Posterior cingulate gyrus (tissue), 11 donors: ENCODE measurements around the gene FBXO44.
A peak's percentile ranks its signal among the peaks of the same experiment; 100 is the strongest.

Experiments
- DNase-seq, 10 donors: peaks; one replicate each; pipeline versions ENCODE4 v3.0.0 to v3.0.0-alpha.2; 2020 to 2021; ENCODE audit warnings: mixed read lengths in 3 of 10
- intact Hi-C: fragments of 100-400 bp; cut with DNase I; formaldehyde crosslinking; loops from one replicate; pipeline ENCODE4 v1.15.1; 2023

Gene FBXO44

DNA sequence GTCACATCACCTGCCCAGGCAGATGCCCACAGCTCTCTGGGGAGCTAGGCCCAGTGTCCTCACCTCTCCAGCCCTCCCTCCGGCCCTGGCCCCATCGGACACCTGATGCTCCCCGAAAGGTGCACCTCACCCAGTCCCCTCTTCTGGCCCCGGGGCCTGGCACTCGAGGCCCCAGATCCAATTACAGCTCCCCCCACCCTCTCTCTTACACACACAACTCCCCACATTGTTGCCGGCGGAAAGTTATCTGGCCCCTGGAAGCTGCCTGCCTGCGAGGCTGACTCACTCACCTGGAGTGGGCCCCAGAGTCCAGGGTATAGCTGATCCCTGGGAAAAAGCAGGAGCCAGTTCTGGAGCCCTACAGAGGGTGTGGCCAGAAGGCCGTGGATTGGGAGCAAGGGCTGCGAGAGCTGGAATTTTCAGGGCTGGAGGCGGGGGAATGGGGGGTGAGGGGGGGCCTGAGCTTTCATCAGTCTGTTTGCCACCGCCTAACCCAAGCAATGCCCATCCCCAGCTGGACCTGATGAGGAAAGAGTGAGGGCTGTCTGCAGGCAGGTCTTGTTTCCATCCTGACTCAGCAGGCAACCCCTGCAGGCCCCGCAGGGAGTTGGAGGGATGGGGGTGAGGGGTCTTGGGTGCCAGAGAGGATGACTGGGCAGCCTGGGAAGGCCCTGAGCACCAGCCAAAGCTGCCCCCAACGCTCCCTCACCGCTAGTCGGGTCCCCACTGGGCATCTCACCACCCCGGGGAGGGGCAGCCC, 1.4 kb upstream of the FBXO44 start:
- no peak for DNase-seq
- intact Hi-C loops: loop anchor here (10.0 kb wide), 1 partner anchor 152 kb away; the partner anchor contains the start of genes CLCN6 and MTHFR

DNA sequence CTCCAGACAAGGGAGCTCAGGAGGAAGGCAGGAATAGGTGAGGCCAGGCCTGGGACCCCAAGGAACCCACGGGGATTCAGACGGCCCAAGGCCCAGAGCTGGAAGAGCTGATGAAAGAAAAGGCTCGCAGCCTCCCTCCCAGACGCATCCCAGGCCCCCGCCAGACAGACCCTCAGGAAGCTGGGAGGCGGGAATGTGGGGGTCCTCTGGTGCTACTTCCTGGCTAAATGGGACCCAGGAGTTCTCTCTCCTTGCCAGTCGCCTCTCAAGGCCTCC, 878 bp upstream of the FBXO44 start:
- intact Hi-C loops: loop anchor here (10.0 kb wide), 1 partner anchor 151 kb away; the partner anchor contains the start of genes CLCN6 and MTHFR
- no peak for DNase-seq

DNA sequence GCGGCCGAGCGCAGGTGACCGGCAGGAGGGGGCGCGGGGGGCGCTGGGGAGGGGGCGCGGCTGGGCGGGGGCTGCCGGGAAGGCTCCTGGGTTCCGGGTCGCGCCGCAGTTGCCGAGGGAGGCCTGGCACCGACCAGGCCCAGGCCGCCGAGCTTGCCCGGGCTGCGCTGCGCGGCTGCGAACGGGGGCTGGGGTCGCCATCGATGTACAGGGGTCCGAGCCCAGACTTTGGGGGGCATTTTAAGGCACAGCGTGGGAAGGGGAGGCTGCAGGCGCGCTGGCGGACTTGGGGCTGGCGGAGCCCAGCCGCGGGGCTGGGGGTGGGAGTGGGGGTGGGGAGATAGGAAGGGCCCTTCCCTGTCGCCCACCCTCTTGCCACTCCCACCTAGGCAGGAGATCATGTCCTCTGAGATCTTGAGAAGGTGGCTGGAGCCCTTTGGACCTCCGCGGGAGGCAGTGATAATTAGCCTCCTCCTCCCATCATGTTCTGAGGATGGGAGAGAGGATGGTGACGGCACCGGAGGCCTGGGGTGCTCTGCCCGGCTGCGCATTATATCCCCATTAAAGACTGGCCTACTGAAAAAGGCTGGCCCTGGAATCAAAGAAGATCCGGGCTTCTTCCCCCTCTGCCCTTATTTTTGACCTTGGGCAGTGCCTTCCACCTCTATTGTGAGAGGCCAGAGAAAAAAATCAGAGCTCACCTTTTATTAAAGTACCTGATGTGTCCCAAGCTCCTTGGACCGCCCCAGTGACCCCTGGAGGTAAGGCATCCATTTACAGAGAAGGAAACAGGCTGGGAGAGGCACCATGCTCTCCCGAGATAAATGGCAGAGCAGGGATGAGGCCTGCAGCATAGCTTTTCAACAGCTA, 497 bp downstream of the FBXO44 start:
- no peak for DNase-seq
- intact Hi-C loops: loop anchor here (10.0 kb wide), 1 partner anchor 150 kb away; the partner anchor contains the start of genes CLCN6 and MTHFR

DNA sequence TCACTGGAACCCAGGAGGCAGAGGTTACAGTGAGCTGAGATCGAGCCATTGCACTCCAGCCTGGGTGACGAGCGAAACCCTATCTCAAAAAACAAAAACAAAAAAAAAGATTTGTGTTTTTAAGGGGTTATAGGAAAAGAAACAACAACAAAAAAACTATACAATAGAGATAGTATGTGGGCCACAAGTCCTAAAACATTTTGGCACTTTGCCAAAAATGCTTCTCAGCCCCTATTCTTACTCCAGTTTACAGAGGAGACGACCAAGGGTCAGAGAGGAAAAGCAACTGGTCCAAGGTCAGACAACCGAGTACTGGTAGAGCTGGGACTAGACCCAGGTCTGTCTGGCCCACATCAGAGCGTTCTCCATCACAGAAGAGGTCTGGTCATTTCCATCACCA, 3.0 kb downstream of the FBXO44 start:
- intact Hi-C loops: loop anchor here (10.0 kb wide), 1 partner anchor 147 kb away; the partner anchor contains the start of genes CLCN6 and MTHFR
- no peak for DNase-seq

DNA sequence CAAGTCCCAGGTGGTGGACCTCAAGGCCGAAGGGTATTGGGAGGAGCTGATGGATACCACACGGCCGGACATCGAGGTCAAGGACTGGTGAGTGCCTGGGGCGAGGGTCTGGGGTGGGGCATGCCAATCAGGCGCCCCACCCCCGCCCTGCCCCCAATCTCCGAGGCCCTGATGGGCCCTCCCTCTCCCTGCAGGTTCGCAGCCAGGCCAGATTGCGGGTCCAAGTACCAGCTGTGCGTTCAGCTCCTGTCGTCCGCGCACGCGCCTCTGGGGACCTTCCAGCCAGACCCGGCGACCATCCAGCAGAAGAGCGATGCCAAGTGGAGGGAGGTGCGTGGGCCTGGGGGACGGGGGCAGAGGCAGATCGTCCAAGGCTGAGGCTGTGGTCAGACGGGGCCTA, 3.9 kb downstream of the FBXO44 start:
- intact Hi-C loops: loop anchor here (10.0 kb wide), 1 partner anchor 146 kb away; the partner anchor contains the start of genes CLCN6 and MTHFR

DNA sequence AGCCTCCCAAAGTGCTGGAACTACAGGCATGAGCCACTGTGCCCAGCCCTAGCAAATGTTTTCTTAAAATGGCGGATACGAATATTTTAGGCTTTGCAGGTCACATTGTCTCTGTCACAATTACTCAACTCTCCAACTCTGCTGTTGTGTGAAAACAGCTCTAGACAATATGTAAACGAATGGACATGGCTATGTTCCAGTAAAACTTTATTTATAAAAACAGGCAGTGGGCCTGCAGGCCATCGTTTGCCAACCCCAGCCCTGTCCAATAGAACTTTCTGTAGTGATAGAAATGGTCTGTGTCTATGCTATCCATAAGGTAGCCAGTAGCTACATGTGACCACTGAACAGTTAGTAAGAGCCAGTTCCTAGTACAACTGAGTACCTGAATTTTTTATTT, 5.1 kb downstream of the FBXO44 start:
- no peak for DNase-seq
- intact Hi-C loops: loop anchor here (10.0 kb wide), 1 partner anchor 145 kb away; the partner anchor contains the start of genes CLCN6 and MTHFR

More for the DNA sequence above, 3.9 kb downstream of the FBXO44 start:
- no peak for DNase-seq

DNA sequence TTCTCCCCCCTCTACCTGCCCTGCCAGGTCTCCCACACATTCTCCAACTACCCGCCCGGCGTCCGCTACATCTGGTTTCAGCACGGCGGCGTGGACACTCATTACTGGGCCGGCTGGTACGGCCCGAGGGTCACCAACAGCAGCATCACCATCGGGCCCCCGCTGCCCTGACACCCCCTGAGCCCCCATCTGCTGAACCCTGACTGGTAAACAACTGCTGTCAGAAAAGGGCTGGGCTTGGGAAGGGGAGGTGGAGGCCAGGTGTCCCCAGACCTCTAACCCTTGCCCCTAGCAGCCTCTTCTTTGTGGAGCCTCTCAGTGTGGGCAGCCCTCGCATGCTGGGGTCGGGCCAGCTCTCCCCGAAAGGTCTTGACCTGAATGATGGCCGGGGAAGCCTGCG, 6.4 kb downstream of the FBXO44 start:
- intact Hi-C loops: no loop called here
- no peak for DNase-seq

DNA sequence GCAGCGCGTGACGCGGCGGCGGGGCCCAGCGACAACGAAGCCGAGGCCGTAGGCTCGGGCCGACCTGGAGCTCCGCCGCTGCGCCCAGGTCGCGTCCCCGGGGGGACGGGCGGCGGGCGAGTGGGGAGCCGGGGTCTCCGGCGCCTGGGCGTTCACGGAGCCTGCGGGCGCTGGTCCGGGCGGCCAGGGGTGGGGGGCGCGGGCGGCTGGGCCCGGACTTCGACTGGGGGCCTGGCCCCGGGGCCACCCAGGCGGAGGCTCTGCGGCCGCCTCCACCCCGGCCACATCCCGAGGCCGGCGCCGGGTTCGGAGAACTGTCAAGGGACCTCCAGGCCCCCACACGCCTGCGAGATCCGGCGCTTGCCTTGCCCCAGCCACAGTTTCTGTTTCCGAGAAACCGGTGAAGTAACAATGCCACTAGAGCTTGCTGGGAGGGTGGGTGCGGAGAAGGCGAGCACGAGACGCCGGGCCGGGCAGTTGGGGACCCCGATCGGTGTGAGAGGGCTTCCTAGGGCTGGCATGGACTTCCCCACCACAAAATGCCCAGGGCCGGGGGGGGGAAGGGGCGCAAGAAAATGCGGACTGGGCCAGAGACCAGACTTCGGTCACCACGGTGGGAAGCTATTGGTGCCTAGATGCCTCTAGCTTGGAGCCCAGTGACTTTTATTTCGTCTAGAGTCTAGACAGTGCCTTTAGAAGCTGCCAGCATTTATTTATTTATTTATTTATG, 9.8 kb downstream of the FBXO44 start:
- peak in 2 of 10 donors; percentile 89 for DNase-seq
- intact Hi-C loops: no loop called here

DNA sequence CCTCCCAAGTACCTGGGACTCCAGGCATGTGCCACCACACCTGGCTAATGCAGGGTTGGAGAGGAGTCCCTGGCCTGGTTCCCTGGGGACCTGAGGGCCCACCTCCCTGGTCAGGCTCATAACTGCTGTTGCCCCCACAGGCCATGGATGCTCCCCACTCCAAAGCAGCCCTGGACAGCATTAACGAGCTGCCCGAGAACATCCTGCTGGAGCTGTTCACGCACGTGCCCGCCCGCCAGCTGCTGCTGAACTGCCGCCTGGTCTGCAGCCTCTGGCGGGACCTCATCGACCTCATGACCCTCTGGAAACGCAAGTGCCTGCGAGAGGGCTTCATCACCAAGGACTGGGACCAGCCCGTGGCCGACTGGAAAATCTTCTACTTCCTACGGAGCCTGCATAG, 13.8 kb downstream of the FBXO44 start:
- peak in 1 of 10 donors; percentile 63 for DNase-seq
- intact Hi-C loops: no loop called here

DNA sequence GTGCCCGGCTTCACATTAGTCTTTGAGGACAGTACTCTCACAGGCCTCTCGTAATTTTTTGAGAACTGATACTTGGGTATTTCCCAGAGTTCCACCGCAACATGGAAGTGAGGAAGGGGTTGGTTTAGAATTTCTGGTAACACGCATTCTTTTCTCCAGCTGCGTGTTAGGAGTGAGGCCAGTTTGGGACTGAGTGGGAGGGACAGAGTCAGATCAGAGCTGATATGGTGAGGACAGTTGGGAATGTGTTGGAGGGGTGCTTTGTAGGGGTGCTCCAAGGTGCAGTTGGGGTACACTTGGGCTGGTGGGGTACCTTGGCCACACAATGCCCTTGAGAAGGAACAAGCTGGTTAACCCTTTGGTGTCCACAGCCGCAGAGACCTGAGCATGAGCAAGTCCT, 16.1 kb downstream of the FBXO44 start:
- intact Hi-C loops: no loop called here
- no peak for DNase-seq

DNA sequence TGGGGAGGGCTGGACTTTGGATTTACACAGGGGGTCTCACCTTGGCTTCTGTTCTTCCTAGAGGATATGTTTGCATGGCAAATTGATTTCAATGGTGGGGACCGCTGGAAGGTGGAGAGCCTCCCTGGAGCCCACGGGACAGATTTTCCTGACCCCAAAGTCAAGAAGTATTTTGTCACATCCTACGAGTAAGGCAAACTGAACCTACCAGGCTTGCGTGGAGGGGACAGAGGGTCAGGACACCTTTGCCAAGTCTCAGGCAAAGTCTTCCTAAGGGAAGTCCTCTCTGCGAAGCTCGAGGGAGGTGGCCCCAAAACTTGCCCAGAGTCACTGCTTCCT, 16.5 kb downstream of the FBXO44 start:
- intact Hi-C loops: no loop called here
- no peak for DNase-seq

DNA sequence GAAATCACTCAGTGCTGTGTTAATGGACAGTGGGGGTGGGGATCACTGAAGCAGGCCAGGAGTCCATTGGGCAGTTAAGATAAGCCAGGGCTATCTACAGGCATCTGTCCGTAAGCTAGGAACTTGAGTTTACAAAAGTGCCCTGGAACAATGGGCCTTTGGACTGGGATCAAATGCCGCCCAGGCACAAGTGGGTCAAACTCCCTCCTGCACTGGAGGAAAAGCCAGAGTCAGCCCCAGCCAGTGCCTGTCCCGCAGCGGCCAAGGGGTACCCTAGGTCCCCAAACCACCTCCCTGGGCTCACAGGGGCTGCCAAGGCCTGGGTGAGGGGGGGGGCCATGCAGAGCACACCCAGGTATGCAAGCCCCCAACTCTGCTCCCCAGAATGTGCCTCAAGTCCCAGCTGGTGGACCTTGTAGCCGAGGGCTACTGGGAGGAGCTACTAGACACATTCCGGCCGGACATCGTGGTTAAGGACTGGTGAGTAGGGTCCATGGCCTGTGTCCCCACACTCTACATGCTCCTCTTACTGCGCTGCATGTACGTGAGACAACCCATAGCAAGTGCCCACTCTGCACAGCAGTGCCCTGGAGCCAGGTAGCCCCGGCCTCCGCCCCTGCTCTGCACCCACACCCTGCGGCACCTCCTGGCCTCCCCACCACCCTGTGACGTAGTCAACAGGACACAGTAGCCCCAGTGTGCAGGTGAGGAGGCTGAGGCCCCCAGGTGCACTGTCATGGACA, 17.0 kb downstream of the FBXO44 start:
- intact Hi-C loops: no loop called here
- no peak for DNase-seq

DNA sequence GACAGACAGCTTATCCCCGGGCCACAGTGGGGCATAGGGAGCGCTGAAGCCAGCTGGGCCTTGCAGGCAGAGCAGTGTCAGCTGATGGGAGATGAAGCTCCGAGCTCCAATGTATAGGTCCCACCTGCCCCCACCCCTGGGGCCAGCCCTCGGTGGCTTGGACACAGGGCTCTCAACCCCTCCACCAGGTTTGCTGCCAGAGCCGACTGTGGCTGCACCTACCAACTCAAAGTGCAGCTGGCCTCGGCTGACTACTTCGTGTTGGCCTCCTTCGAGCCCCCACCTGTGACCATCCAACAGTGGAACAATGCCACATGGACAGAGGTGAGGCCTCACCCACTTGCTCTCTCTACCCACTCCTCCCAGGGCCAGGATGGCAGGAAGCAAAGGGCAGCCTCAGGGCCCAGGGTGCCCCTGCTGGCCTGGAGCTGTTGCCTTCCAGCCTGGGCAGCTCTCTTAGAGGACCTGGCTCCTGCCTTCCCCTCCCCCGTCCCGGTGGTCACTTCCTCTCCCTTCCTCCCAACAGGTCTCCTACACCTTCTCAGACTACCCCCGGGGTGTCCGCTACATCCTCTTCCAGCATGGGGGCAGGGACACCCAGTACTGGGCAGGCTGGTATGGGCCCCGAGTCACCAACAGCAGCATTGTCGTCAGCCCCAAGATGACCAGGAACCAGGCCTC, 18.6 kb downstream of the FBXO44 start:
- peak in 1 of 10 donors; percentile 48 for DNase-seq
- intact Hi-C loops: no loop called here

DNA sequence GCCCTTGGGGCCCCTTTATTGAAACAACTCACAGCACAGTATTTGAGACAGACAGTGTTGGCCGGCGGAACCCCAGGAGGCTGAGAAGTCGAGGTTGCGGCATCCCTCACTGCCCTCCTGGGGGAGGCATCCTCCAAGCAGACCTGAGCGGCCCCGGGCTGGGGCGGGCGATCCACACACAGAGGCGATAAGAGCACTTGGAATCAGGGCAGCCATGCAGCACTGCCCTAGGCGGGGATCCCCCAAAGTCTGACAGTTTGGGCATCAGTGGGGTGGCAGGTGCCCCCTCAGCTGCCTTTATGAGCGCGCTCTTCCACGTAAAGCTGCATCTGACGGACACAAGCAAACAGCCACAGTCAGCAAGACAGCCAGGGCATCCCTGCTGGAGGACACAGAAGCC, 19.8 kb downstream of the FBXO44 start:
- intact Hi-C loops: no loop called here
- DNase-seq: peak in 1 of 10 donors; percentile 24

DNA sequence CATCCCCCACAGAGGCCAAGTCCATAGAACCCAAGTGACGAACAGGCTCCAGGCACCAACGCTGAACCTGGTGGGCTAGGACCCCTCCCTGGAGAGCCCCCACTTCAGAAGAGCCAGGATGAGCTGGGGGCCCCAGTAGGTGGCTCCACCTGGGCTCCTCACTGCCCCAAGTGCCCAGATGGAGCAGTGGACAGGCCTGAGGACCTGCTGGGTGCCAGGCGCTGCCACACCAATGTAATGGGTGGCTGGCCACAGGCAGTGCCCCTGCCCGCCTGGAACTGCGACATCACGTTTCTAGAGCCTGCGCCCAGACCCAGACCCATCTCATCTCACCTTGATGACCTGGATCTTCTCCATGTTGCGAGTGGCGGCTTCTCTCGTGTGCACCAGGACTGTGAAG, 20.6 kb downstream of the FBXO44 start:
- intact Hi-C loops: no loop called here
- DNase-seq: peak in 1 of 10 donors; percentile 28

DNA sequence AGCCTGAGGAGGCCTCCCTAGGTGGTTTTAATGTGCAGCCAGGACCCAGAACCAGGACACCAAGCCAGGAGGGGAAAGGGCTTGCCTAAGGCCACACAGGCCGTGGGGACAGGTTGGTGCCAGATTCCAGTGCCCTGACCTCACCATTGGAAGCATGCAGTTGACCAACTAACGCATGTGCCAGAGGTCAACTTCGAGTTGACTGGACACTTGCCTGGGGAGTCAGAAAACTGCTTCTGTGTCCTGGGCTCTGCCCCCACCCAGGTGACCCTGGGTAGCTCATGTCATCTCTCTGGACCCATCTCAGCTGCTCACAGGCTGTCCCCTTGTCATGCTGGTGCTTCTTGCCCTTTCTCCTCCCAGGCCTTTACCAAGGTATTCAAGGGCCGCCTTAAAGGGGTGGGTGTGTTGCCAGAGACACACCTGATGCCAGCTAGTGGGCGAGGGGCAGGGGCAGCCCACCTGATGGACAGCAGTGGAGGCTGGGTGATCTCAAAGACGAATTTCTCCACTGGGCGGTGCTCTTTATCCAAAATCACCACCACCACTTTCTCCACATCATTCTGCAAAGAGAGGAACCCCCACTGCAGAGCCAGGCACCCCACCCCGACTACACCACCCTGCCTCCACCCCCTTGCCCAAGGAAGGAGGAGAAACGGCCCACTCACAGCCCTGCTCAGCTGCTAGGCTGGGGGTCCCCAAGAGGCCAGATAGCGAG, 21.9 kb downstream of the FBXO44 start:
- intact Hi-C loops: loop anchor here (1.0 kb wide), 1 partner anchor 44 kb away; no protein-coding TSS in a partner anchor
- DNase-seq: peak in 1 of 10 donors; percentile 11

DNA sequence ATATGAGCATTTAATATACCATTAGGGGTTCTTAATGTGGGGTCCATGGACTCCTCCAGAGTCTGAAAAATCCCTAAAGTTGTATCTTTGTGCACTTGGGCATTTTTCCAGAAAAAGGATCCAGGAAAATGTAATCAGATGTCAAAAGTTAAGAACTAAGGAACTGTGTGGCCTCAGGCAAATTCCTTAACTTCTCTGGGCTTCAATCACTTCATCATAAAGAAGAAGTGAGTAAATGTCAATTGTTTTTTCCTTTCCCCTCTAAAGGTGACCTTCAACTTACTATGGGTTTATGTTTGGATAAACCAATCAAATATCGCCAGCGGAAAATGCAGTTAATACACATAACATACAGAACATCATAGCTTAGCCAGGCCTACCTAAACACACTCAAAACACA, 23.8 kb downstream of the FBXO44 start:
- intact Hi-C loops: no loop called here
- DNase-seq: no peak

DNA sequence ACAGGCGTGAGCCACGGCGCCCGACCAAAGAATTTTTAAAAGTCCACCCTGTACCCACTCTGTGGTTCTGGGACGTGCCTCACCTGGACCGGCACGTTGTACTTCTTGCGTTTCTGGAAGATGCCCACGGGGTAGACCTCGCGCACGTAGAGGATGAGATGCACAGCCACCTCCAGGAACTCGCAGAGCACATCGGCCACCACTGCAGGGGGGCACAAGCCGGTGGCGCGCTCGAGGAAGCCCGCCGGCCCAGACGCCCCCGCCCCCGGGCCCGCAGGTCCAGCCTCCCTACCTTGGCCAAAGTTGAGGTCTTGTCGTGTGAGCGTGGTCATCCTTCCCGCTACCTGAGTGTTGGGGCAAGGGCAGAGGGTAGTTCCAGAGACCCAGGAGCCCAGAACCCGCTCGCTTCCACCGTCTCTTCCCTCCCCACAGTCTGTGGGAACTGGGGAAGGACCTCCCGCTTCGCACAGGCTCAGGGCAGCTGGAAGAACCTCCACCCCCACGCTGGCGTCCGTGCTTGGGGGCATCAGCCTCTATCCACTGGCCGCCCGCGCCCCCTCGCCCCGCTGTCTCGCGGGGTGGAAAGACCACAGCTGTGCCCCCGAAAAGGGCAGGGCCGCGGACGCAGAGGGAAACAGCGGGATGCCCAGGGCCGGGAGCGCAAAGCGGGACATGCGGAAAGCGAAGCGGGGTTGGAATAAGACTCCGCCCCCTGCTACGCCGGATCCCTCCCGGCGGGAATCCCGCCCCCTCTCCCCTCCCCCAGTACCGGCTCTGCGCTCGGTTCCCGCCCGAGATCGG, 25.8 kb downstream of the FBXO44 start:
- DNase-seq: peak in 1 of 10 donors; percentile 28
- intact Hi-C loops: loop anchor here (1.0 kb wide), 1 partner anchor 21 kb away; no protein-coding TSS in a partner anchor
